GM19239 (cell line): Measurements from ENCODE around the gene NDOR1.
"Not testable (repeated sequence)": the region's sequence is repeated elsewhere in the genome, so short reads cannot be mapped to it uniquely, and the experiment has no call there.

Experiments
- DNase-seq: peaks from one replicate; pipeline ENCODE4 v3.0.0; 2011; ENCODE audit warnings: low spot score; ENCODE audit not compliant: insufficient read length
- FAIRE-seq: peaks from 2 replicates; lab custom pipeline; 2011; peaks lifted over from hg19 to GRCh38; lab: Jason Lieb, UNC

Gene NDOR1

GRCh38 chr9:137253717-137254623 is 48.5 kb downstream of the NDOR1 start:
- FAIRE-seq (no peak), DNase-seq (no peak)

GRCh38 chr9:137254624-137255447 is 49.3 kb downstream of the NDOR1 start, which contains the start of gene NELFB:
TSS of gene NELFB (plus strand) at chr9:137255327.
- FAIRE-seq = peak; percentile 92
- peak; percentile 100 for DNase-seq

- DNase-seq (peak; percentile 64), FAIRE-seq (peak; percentile 66)
Observed at GRCh38 chr9:137255448-137256114, 50.1 kb downstream of the NDOR1 start.

DNA sequence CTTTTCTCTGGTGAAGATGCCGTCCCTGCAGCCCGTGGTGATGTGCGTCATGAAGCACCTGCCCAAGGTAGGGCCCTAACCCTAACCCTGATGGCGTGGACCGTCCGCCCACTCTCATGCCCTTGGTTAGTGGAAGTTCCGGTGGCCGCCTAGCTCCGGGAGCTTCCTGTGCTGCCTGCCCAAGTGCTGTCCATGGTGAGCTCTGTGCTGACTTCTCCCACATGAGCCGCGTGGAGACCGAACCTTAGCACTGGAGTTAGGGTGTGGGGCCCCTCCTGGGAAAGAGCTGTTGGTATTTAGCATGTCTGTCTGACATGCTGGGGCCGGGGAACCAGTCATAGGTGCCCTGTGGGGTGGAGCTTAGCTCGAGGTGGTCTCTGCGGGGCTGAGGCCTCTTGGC is 50.9 kb downstream of the NDOR1 start:
- FAIRE-seq (no peak), DNase-seq (no peak)

GRCh38 chr9:137256856-137257255 is 51.4 kb downstream of the NDOR1 start:
- no peak for FAIRE-seq
- DNase-seq = no peak

DNA sequence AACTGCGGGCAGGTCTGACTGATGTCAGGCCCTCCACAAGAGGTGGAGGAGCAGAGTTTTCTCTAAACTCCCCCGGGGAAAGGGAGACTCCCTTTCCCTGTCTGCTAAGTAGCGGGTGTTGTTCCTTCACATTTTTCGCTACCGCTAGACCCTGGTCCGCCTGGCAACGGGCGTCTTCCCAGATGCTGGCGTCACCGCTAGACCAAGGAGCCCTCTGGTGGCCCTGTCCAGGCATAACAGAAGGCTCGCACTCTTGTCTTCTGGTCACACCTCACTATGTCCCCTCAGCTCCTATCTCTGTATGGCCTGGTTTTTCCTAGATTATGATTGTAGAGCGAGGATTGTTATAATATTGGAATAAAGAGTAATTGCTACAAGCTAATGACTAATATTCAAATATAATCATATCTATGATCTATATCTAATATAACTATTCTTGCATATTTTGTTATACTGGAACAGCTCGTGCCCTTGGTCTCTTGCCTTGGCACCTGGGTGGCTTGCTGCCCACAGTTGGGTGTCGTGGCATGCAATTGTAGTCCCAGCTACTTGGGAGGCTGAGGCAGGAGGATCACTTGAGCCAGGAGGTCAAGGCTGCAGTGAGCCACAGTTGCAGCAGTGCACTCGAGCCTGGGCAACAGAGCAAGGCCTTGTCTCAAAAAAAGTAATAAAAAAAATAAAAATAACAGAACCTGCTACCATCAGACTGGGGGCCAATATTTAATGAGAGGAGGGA is 56.8 kb downstream of the NDOR1 start:
- FAIRE-seq, DNase-seq: not testable (repeated sequence)

DNA sequence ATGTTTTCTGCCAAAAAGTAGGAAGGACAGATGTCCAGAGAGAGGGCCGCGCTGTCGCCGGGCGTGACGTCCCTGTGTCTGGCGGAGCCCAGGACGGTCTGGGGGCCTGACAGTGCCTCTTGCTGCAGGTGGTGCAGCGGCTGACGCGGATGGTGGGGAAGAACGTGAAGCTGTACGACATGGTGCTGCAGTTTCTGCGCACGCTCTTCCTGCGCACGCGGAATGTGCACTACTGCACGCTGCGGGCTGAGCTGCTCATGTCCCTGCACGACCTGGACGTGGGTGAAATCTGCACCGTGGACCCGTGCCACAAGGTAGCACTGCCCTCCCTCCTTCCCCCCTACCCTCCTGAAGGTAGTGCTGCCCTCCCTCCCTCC is 57.4 kb downstream of the NDOR1 start:
- DNase-seq = no peak
- FAIRE-seq = no peak

- DNase-seq (no peak), FAIRE-seq (no peak)
Observed at GRCh38 chr9:137263506-137263905, 58.0 kb downstream of the NDOR1 start.

- FAIRE-seq = no peak
- DNase-seq = no peak
Observed at GRCh38 chr9:137264067-137264466, 58.6 kb downstream of the NDOR1 start.

- no peak for FAIRE-seq
Observed at GRCh38 chr9:137265496-137266161, 60.1 kb downstream of the NDOR1 start.

DNA sequence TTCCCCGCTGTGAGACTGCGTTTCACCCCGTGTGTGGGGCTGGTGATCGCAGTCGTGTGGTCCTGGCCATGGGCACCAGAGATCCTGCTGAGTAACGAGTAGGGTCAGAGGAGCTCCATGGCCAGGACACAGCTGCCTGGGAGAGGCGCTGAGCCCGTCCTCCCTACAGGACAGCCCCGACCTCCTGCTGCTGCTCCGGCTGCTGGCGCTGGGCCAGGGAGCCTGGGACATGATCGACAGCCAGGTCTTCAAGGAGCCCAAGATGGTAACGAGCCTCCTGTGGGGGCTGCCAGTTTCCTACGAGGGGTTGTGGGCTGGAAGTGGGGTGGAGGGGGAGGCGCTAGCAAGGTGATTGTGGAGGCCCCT is 60.6 kb downstream of the NDOR1 start:
- no peak for DNase-seq
- no peak for FAIRE-seq

More at GRCh38 chr9:137265496-137266161, 60.1 kb downstream of the NDOR1 start:
- DNase-seq = no peak
